Fibroblast of gingiva (primary cell): Measurements from ENCODE around the gene PRH1.
A peak's percentile ranks its signal among the peaks of the same experiment; 100 is the strongest.

Source experiments
- DNase-seq: peaks from one replicate; pipeline ENCODE4 v3.0.0-alpha.2; 2011; ENCODE audit warnings: low read depth

PRH1 gene

DNA sequence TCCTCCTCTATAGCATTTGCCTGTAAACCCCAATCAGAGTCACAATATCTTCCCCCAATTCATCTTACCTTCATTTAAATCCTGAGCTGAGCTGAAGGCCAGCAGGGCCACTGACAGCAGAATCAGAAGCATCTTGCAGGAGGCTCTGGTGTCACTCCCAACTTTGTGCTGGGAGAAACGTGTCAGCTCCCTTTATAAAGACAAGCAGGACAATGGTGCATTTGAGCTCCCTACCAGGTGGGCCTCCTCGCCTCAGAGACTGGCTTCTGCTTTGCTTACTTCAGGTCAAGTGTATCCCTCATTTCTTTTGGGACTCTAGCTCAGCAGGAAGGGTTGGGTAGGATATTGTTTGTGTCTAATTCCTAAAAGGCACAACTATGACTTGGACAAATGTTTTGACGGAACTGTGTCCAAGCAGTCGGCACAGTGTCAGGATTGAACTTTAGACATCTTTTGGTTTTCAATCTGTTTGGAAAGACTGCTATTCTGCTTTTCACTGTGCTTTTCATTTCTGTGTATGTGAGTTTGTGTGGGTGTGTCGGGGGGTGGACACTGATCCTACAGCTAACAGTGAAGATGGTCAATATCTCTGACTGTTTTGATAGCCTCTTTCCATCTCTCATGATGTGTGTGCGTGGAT lies at the start of gene PRH1:
TSS of gene PRH1 (minus strand) at position 170 of the 640 bp plus-strand sequence. CDS start at position 132, 38 bp downstream.
- no peak for DNase-seq

DNA sequence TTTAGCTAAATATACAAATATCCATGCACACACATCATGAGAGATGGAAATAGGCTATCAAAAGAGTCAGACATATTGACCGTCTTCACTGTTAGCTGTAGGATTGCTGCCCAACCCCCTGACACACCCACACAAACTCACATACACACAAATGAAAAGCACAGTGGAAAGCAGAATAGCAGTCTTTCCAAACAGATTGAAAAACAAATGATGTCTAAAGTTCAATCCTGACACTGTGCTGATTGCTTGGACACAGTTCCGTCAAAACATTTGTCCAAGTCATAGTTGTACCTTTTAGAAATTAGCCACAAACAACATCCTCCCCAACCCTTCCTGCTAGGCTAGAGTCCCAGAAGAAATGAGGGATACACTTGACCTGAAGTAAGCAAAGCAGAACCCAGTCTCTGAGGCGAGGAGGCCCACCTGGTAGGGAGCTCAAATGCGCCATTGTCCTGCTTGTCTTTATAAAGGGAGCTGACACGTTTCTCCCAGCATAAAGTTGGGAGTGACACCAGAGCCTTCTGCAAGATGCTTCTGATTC lies 44.8 kb upstream of the PRH1 start, which contains the start of gene PRH2:
TSS of gene PRH2 (plus strand) at position 491 of the 541 bp plus-strand sequence. CDS start at position 529, 38 bp downstream.
- DNase-seq = no peak

GRCh38 chr12:10926269-10926668 lies 42.2 kb upstream of the PRH1 start:
- no peak for DNase-seq

GRCh38 chr12:10919809-10920208 lies 35.8 kb upstream of the PRH1 start:
- no peak for DNase-seq

DNA sequence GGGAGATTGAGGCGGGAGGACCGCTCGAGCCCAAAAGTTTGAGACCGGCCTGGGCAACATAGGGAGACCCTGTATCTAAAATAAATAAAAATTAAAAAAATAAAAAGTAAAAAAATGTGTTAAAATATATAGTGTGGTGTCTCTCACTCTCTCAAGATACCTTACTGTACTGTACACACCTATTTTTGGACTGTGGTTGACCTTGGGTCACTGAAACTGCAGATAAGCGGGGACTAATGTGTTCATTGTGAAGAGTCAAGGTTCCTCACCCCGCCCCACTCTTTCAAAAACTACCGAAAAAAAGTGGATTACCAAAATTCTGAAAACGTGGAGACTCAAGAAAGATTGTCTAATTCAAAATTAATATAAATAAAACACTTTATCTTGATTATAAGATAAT lies 26.3 kb upstream of the PRH1 start:
- no peak for DNase-seq

- DNase-seq = no peak
Measured at GRCh38 chr12:10909462-10909861, 25.4 kb upstream of the PRH1 start, which contains the start of gene TAS2R13. TSS of gene TAS2R13 (minus strand) at chr12:10909562. CDS start at chr12:10909298, 264 bp downstream.

GRCh38 chr12:10904686-10905085 lies 20.6 kb upstream of the PRH1 start:
- no peak for DNase-seq

DNA sequence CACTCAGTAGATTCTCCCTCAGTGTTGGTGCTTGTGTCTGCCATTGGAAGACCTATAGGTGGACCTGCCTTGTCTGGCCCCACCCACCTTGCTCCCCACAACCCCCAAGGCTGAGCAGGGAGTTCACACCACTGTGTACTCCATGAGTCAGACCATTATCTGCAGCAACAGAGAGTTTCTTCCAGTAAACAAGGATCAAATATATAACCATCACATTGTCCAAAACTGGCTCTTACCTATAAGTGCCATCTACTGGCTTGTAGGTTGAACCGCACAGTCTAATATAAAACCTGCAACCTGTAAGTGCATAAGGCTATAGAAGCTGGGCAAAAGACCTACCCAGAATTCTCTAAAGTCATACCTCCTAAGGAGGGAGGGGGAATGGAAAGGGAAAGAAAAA lies 17.4 kb upstream of the PRH1 start:
- no peak for DNase-seq

GRCh38 chr12:10900972-10901371 lies 16.9 kb upstream of the PRH1 start:
- DNase-seq = no peak

- no peak for DNase-seq
Measured at GRCh38 chr12:10900530-10900929, 16.5 kb upstream of the PRH1 start.

- no peak for DNase-seq
Measured at GRCh38 chr12:10896854-10897253, 12.8 kb upstream of the PRH1 start.

DNA sequence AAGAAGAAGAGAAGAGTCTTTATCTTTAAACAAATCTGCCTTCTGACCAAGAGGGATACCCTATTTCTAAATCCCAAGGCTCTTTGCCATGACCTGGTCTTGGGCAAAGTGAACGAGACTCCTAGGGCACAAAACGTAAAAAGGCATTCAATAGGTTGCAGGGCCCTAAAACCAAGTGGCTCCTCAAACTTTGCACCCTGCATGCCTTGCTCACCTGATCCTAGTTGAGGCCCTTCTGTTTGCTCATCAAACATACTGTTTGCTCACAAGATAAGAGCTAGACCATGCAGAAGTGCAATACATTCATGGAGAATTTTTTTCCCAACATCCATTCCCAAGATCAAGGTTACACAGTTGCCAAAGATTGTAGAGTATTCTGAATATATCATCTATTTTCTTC lies 7.9 kb upstream of the PRH1 start:
- DNase-seq = no peak

DNA sequence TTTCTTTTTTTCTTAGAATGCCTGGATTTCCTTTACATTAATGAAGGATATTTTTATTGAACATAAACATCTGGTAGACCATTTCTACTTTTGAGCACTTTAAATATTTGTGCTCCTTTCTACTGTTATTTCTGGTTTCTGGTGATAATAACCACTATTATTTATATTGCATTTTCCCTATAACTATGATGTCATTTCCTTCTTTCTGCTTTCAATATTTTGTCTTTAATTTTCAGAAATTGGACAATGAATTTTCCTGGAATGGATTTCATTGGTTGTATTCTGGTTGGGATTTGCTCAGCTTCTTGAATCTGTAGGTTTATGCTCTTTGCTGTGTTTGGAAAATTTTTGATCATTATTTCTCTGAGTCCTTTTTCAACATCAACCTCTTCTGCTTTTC lies 5.2 kb upstream of the PRH1 start:
- no peak for DNase-seq

GRCh38 chr12:10873378-10873777 lies 10.7 kb downstream of the PRH1 start:
- no peak for DNase-seq

GRCh38 chr12:10867381-10867780 lies 16.7 kb downstream of the PRH1 start:
- no peak for DNase-seq

- DNase-seq = no peak
Measured at GRCh38 chr12:10863512-10864218, 20.4 kb downstream of the PRH1 start.

DNA sequence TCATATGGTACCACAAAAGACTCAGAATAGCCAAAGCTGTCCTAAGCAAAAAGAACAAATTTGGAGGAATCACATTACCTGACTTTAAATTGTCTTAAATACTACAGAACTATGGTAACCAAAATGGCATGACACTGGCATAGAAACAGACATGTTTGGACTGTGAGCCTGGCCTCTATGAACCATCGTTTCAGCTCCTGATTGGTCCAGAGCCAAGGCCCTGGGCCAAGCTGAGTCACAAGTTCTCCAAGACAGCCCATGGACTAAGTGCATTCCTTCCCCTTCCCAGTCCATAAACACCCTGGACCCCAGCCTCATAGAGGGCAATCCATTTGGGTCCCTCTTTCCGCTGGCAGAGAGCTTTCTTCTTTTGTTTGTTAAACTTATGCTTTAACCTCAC lies 22.7 kb downstream of the PRH1 start:
- DNase-seq = peak; percentile 9

DNA sequence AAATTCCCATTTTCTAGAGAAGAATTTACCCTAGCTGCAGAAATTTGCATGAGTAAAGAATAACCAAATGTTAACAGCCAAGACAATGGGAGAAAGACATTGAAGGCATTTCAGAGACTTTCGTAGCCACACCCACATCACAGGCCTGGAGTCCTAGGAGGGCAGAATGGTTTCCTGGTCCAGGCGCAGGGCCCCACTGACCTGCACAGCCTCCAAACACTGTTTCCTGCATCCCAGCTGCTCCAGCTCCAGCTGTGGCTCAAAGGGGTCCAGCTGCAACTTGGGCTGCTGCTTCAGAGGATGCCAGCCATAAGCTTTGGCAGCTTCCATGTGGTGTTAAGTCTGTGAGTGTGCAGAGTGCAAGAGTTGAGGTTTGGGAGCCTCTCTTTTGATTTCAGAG lies 28.2 kb downstream of the PRH1 start:
- no peak for DNase-seq

GRCh38 chr12:10853776-10854175 lies 30.3 kb downstream of the PRH1 start:
- DNase-seq = no peak

- DNase-seq = no peak
Measured at GRCh38 chr12:10851243-10851858, 32.7 kb downstream of the PRH1 start.

GRCh38 chr12:10849425-10849878 lies 34.6 kb downstream of the PRH1 start, which contains the start of gene PRR4:
TSS of gene PRR4 (minus strand) at chr12:10849475. CDS start at chr12:10849437, 38 bp downstream.
- no peak for DNase-seq

- DNase-seq = no peak
Measured at GRCh38 chr12:10847744-10848143, 36.3 kb downstream of the PRH1 start.

DNA sequence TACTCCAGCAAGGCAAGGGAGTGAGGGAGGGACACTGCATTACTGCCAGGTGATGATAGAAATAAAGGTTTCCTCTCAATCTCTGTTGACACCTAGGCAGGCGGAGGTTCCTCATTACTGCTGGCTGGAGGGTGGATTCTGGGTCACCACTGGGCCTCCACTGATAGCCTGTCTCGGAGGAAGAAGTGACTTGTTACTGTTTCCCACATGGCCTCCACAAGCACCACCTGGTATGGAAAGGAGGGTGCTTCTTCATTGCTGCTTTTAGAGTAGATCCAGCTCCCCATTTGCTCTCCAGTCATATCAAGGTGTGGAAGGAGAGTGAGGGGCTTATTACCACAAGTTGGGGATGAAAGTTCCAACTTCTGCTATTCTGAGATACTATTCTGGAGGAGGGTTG lies 41.2 kb downstream of the PRH1 start:
- no peak for DNase-seq
